Activated CD4-positive, alpha-beta T cell treated with anti-CD3 and anti-CD28 coated beads, Interleukin-2, amount 10 ng/mL, durations not matched to agents 7 days and 5 days (primary cell): ENCODE data around the gene TSPY9. TPM values are rescaled to one million over a fixed set of nuclear protein-coding genes. Genes with fewer than 3 reads are reported as not detected.
"Not testable (repeated sequence)": the region's sequence is repeated elsewhere in the genome, so short reads cannot be mapped to it uniquely, and the experiment has no call there.

Experiments used
- CTCF ChIA-PET: fragments of 350-600 bp; sonication (Branson Sonifier 250); formaldehyde crosslinking; loops from one replicate; lab custom pipeline; 2021; ENCODE audit warnings: antibody characterized with exemption; lab: Charles Lee
- POLR2A ChIA-PET: fragments of 350-600 bp; sonication (Branson Sonifier 250); formaldehyde crosslinking; loops from one replicate; lab custom pipeline; 2021; ENCODE audit warnings: antibody characterized with exemption; lab: Charles Lee
- DNase-seq: peaks from one replicate; pipeline ENCODE4 v3.0.0-alpha.2; 2020
- H3K27ac Mint-ChIP-seq: one replicate; pipeline ENCODE4 v1.8.0; 2021; ENCODE audit warnings: mild to moderate bottlenecking, moderate library complexity, mixed read lengths
- H3K27me3 Mint-ChIP-seq: one replicate; pipeline ENCODE4 v1.8.0; 2021; ENCODE audit warnings: mixed read lengths
- H3K36me3 Mint-ChIP-seq: one replicate; pipeline ENCODE4 v1.8.0; 2021; ENCODE audit warnings: low read depth, mixed read lengths
- H3K4me1 Mint-ChIP-seq: one replicate; pipeline ENCODE4 v1.8.0; 2021; ENCODE audit warnings: mixed read lengths
- H3K4me3 Mint-ChIP-seq: one replicate; pipeline ENCODE4 v1.8.0; 2021; ENCODE audit warnings: mild to moderate bottlenecking, moderate library complexity, mixed read lengths
- H3K9me3 Mint-ChIP-seq: one replicate; pipeline ENCODE4 v1.8.0; 2021; ENCODE audit warnings: mixed read lengths
- total RNA-seq, 2 experiments: library from RNA; stranded (reverse); gene quantifications; one replicate each; pipeline ENCODE4 v1.2.3, GENCODE V29; 2021

TSPY9 gene
- total RNA-seq: not detected

DNA sequence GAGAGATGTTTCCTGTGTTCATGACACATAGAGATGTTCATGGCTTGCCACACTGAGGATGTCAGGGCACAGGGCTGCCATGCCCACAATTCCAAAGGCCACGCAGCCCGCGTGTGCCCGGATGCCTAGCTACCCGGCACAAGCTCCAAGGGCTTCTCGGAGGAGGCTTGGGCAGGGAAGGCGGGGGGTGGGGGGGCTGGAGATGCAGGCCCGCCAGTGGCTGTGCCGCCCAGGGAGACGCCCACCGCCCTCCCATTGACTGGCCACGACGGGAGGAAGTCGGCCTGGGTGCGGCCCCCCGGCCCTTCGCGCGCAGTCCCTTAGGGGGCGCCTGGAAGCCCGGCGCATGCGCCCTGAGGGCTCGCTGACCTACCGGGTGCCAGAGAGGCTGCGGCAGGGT lies at the start of gene TSPY9:
Gene TSPY9, plus strand, starts transcription at position 301 of the 400 bp plus-strand sequence. Its CDS starts 46 bp downstream, at position 347.
- H3K4me1 Mint-ChIP-seq, CTCF ChIA-PET, POLR2A ChIA-PET, H3K9me3 Mint-ChIP-seq, H3K27me3 Mint-ChIP-seq, DNase-seq, H3K27ac Mint-ChIP-seq, H3K4me3 Mint-ChIP-seq, H3K36me3 Mint-ChIP-seq: not testable (repeated sequence)

GRCh38 chrY:9466655-9467054 lies 20.4 kb upstream of the TSPY9 start, which contains the start of gene TSPY1:
Gene TSPY1 (plus strand): TSS chrY:9466955. CDS start chrY:9467001, 46 bp downstream.
- POLR2A ChIA-PET, H3K4me1 Mint-ChIP-seq, CTCF ChIA-PET: not testable (repeated sequence)

GRCh38 chrY:9504396-9504795 lies 17.3 kb downstream of the TSPY9 start:
- H3K36me3 Mint-ChIP-seq, H3K9me3 Mint-ChIP-seq, DNase-seq, H3K4me1 Mint-ChIP-seq, H3K27ac Mint-ChIP-seq, POLR2A ChIA-PET, H3K4me3 Mint-ChIP-seq, H3K27me3 Mint-ChIP-seq, CTCF ChIA-PET: not testable (repeated sequence)

More at GRCh38 chrY:9466655-9467054, 20.4 kb upstream of the TSPY9 start, which contains the start of gene TSPY1:
- DNase-seq, H3K4me3 Mint-ChIP-seq, H3K27me3 Mint-ChIP-seq, H3K9me3 Mint-ChIP-seq, H3K36me3 Mint-ChIP-seq, H3K27ac Mint-ChIP-seq: not testable (repeated sequence)

GRCh38 chrY:9516287-9516686 lies 29.2 kb downstream of the TSPY9 start:
- H3K27ac Mint-ChIP-seq, CTCF ChIA-PET, H3K36me3 Mint-ChIP-seq, H3K27me3 Mint-ChIP-seq, DNase-seq, H3K4me3 Mint-ChIP-seq, H3K4me1 Mint-ChIP-seq, H3K9me3 Mint-ChIP-seq, POLR2A ChIA-PET: not testable (repeated sequence)

DNA sequence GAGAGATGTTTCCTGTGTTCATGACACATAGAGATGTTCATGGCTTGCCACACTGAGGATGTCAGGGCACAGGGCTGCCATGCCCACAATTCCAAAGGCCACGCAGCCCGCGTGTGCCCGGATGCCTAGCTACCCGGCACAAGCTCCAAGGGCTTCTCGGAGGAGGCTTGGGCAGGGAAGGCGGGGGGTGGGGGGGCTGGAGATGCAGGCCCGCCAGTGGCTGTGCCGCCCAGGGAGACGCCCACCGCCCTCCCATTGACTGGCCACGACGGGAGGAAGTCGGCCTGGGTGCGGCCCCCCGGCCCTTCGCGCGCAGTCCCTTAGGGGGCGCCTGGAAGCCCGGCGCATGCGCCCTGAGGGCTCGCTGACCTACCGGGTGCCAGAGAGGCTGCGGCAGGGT lies 40.5 kb downstream of the TSPY9 start, which contains the start of gene TSPY10:
Gene TSPY10, plus strand, starts transcription at position 301 of the 400 bp plus-strand sequence. Its CDS starts 46 bp downstream, at position 347.
- H3K4me1 Mint-ChIP-seq, POLR2A ChIA-PET, DNase-seq, H3K27me3 Mint-ChIP-seq, H3K36me3 Mint-ChIP-seq, H3K27ac Mint-ChIP-seq, H3K9me3 Mint-ChIP-seq, CTCF ChIA-PET, H3K4me3 Mint-ChIP-seq: not testable (repeated sequence)

Other genes with a start within 250 kb of the TSPY9 start
- not detected for gene TSPY4, start 149.8 kb upstream of the TSPY9 start, total RNA-seq
- gene TSPY8, start 129.5 kb upstream of the TSPY9 start, total RNA-seq: not detected
- not detected for gene TSPY3, start 88.8 kb upstream of the TSPY9 start, total RNA-seq
- gene TSPY1, start 20.3 kb upstream of the TSPY9 start, total RNA-seq: not detected
- gene TSPY10, start 40.6 kb downstream of the TSPY9 start, total RNA-seq: not detected